Adrenal gland (tissue), 12 donors: Measurements from ENCODE around the gene LRRC14B. TPM values are rescaled to one million over a fixed set of nuclear protein-coding genes. Genes with fewer than 3 reads are reported as not detected.

Source experiments
- DNase-seq, 7 donors: peaks; one replicate each; pipeline ENCODE4 v3.0.0-alpha.2; 2019 to 2020
- H3K27ac ChIP-seq, 5 donors: fragments of 200-600 bp; sonication (generic) in 4 of 5; 1 replicate in 3 of 5; 2 replicates in 2 of 5; pipeline versions ENCODE4 v1.5.1 to v1.8.0; 2016 to 2020; ENCODE audit warnings: mild to moderate bottlenecking in 1 of 5
- H3K27me3 ChIP-seq: fragments of 200-600 bp; 2 replicates; pipeline ENCODE4 v1.8.0; 2021
- H3K36me3 ChIP-seq, 2 donors: fragments of 200-600 bp; replicated peaks in 1 of 2; 1 replicate in 1 of 2; 2 replicates in 1 of 2; pipeline versions ENCODE4 v1.5.1 to v1.8.0; 2018 to 2022
- H3K4me1 ChIP-seq, 2 donors: fragments of 200-600 bp; replicated peaks in 1 of 2; 1 replicate in 1 of 2; 2 replicates in 1 of 2; pipeline versions ENCODE4 v1.5.1 to v1.8.0; 2018 to 2021
- H3K4me3 ChIP-seq, 4 donors: fragments of 200-600 bp; sonication (generic) in 3 of 4; one replicate each; pipeline ENCODE4 v1.5.1; 2016 to 2018
- H3K9me3 ChIP-seq, 3 donors: fragments of 200-600 bp; sonication (generic) in 1 of 3; replicated peaks in 1 of 3; 1 replicate in 2 of 3; 2 replicates in 1 of 3; pipeline versions ENCODE4 v1.5.1 to v1.8.0; 2016 to 2021
- CTCF ChIP-seq, 6 experiments: fragments of 450-650 bp in 4 of 6; fragments of 200-600 bp in 2 of 6; sonication (generic) in 1 of 6; IDR thresholded peaks; 1 replicate in 5 of 6; 2 replicates in 1 of 6; pipeline versions ENCODE4 v1.5.1 to v1.8.0; 2016 to 2021; ENCODE audit warnings: antibody characterized with exemption in 6 of 6, mild to moderate bottlenecking in 2 of 6, moderate library complexity in 1 of 6
- POLR2A ChIP-seq, 2 donors: fragments of 450-650 bp; IDR thresholded peaks; one replicate each; pipeline ENCODE4 v1.6.1; 2017; ENCODE audit warnings: antibody characterized with exemption in 2 of 2, mild to moderate bottlenecking in 2 of 2, moderate library complexity in 1 of 2
- WGBS, 4 donors: extraction: QIAGEN DNeasy Blood & Tissue Kit in 2 of 4; methylation state at CpG; one replicate each; pipeline versions ENCODE4 v1.1.5 to v1.1.7; 2013 to 2017; 5-methylcytosine and 5-hydroxymethylcytosine counted together
- intact Hi-C, 2 donors: fragments of 100-400 bp; cut with DNase I; formaldehyde crosslinking; loops; one replicate each; pipeline versions ENCODE4 v1.14.1 to v1.15.0; 2022 to 2023
- polyA plus RNA-seq, 3 donors: library from polyadenylated mRNA; stranded (reverse); fragments of 200-250 nt in 2 of 3; fragments of 350-450 nt in 1 of 3; fragmentation: Illumina TruSeq in 1 of 3; extraction: RNeasy Lipid Tissue Mini Kit (QIAGEN cat#74804) in 1 of 3; gene quantifications; one replicate each; pipeline ENCODE4 v1.2.3, GENCODE V29; 2013 to 2014
- total RNA-seq, 9 donors: library from RNA; depleted of rRNA in 4 of 9; stranded (reverse); fragments of >200 nt in 4 of 9; fragments of 120-200 nt in 1 of 9; fragmentation: NEBNext Ultra II Directional in 1 of 9; extraction: Animal tissue kit (Norgen Biotek cat#: 25700) in 1 of 9; gene quantifications; one replicate each; pipeline versions ENCODE4 v1.1.0 to v1.2.4, GENCODE V29; 2013 to 2023
- donor health status: healthy with polysubstance abuse.
- donor health status: Bipolar disorder and iron deficiency.
- donor health status: DM: yes; HTN: yes; CAD: no.
- donor health status: DM: no; HTN: no; CAD: no.
- donor health status: DM: no; HTN: no; CAD: no.
- donor health status: DM: yes; HTN: yes; CAD: no.

The LRRC14B gene
- total and polyA plus RNA-seq, 12 donors = 0.11 TPM; not detected in 11

GRCh38 chr5:189976-190365, 1.3 kb upstream of the LRRC14B start:
- intact Hi-C loops = no loop called here
- H3K27me3 ChIP-seq = no peaks in the 10 kb centered on the region
- DNase-seq = no peak

DNA sequence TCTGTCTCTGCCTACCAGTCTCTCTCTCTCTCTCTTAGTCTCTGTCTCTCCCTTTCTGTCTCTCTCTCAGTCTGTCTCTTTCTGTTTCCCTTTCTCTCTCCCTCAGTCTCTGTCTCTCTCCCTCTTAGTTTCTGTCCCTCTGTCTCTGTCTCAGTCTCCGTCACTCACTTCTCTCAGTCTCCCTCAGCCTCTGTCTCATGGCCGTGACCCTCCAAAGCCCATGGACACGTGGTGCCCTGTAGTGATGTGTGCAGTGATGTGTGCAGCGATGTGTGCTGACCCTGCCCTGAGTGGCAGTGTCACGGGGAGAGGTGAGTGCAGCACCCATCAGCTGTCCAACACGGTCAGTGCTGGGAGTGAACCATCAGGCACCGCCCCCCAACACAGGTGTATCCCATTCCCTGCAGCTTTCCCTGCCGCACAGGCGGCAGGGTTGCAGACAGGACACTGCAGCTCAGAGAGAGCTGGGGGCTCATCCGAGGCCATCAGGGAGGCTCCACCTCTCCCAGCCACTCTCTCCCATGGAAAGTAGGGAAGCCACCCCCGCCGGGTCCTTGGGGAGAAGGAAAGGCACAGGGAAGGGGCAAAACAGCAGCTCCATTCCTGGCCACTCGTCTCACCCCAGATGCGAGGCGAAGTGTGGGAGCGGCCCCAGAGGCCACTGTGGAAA, 794 bp upstream of the LRRC14B start:
- no peaks in the 10 kb centered on the region for H3K27me3 ChIP-seq
- no peaks in the 10 kb centered on the region for H3K9me3 ChIP-seq
- intact Hi-C loops = no loop called here
- TF ChIP-seq POLR2A (IDR thresholded peaks at IDR 0.05) (no peak), CTCF (IDR thresholded peaks at IDR 0.05) (no peak)
- H3K36me3 ChIP-seq = no peaks in the 10 kb centered on the region
- H3K4me1 ChIP-seq = peaks cover 0 to 6% of the 10 kb centered on the region in 2 donors
- no peak for DNase-seq
- H3K27ac ChIP-seq = no peak overlapping the region
- 61 to 66% (median 65%) methylated on average over 9 to 16 of the region's 16 CpGs for WGBS, 4 donors
- H3K4me3 ChIP-seq = no peak overlapping the region

More at GRCh38 chr5:189976-190365, 1.3 kb upstream of the LRRC14B start:
- WGBS, 4 donors = 55 to 71% (median 65%) methylated on average over 6 to 11 of the region's 11 CpGs
- Histone ChIP-seq H3K4me3 (no peak overlapping the region), H3K27ac (no peak overlapping the region), H3K9me3 (no peaks in the 10 kb centered on the region), H3K4me1 (peaks cover 0 to 6% of the 10 kb centered on the region in 2 donors), H3K36me3 (no peaks in the 10 kb centered on the region)
- TF ChIP-seq CTCF (IDR thresholded peaks at IDR 0.05) = no peak
- no peak for TF ChIP-seq POLR2A (IDR thresholded peaks at IDR 0.05)

GRCh38 chr5:191949-192690, 825 bp downstream of the LRRC14B start:
- H3K27ac ChIP-seq = no peak overlapping the region
- H3K27me3 ChIP-seq = no peaks in the 10 kb centered on the region
- H3K36me3 ChIP-seq = no peaks in the 10 kb centered on the region
- DNase-seq = no peak
- H3K4me1 ChIP-seq = peaks cover 0 to 6% of the 10 kb centered on the region in 2 donors
- no peak for TF ChIP-seq POLR2A (IDR thresholded peaks at IDR 0.05)
- no peak for TF ChIP-seq CTCF (IDR thresholded peaks at IDR 0.05)
- no peak overlapping the region for H3K4me3 ChIP-seq
- intact Hi-C loops = no loop called here
- 85 to 94% (median 88%) methylated on average over 10 to 46 of the region's 46 CpGs for whole genome bisulfite sequencing, 4 donors
- H3K9me3 ChIP-seq = no peaks in the 10 kb centered on the region

- no peak overlapping the region for H3K27ac ChIP-seq
- 81 to 91% (median 83%) methylated on average over 9 of the region's 9 CpGs for WGBS, 4 donors
- DNase-seq = no peak
These were observed 1.3 kb downstream of the LRRC14B start for GRCh38 chr5:192691-192969.

More at GRCh38 chr5:192691-192969, 1.3 kb downstream of the LRRC14B start:
- peaks cover 0 to 6% of the 10 kb centered on the region in 2 donors for H3K4me1 ChIP-seq
- H3K4me3 ChIP-seq = no peak overlapping the region
- no peaks in the 10 kb centered on the region for H3K9me3 ChIP-seq
- no peak for TF ChIP-seq POLR2A (IDR thresholded peaks at IDR 0.05)
- no peaks in the 10 kb centered on the region for H3K36me3 ChIP-seq
- H3K27me3 ChIP-seq = no peaks in the 10 kb centered on the region
- intact Hi-C loops = no loop called here
